Endothelial cell of umbilical vein (primary cell): ENCODE data around the gene POLR3GL.

ENCODE experiments used
- MYC ChIP-seq: IDR thresholded peaks from one replicate; pipeline ENCODE4 v1.6.1; 2011; ENCODE audit warnings: mild to moderate bottlenecking, low read depth, low read length
- TF ChIP-seq, protein P1 (sequence below): IDR thresholded peaks from 2 replicates; pipeline ENCODE4 v1.6.1; 2011; ENCODE audit not compliant: insufficient read depth, insufficient read length

DNA sequence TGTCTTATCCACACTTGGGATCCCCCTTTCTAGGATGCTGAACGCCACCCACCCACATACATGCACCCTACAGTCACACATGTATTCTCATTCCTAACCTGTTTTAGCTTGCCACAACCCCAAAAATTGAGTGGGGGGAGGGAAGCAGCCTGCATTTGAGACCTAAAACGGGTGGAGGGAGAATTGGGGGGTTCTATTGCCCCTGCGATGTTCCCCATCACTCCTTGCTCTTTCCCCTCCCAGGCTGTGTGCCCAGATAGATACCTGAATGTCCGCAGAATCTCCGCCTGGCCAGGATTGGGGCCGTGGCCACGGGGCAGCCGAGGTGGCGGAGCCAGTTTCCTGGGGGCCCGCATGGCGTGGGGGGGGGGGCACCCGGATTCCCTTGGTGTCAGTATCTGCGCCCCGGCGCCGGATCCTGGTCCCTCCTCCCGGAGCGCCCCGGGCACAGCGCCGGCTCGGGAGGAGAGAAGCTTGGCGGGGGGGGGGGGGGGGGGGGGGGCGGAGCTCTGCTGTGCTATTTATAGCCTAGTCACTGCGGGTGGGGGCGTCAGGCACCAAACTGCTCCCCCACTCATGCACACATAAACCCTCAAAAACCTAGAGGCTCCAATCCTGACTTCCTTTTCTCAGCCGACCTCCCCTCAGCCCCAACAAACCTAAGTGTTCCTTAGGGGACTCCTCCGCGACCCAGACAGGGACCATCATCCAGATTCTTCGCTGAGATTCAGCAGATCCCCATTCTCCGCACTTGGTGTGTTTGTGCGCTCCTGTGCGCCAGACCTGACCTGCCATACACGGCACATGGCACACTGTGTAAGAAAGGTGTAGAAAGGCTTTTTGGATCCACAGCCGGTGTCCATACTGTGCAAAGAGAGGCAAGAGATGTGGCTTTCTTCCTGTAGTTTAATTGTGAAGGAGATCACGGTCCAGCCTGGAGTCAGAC lies 2.1 kb upstream of the POLR3GL start:
- TF ChIP-seq, protein P1, sequence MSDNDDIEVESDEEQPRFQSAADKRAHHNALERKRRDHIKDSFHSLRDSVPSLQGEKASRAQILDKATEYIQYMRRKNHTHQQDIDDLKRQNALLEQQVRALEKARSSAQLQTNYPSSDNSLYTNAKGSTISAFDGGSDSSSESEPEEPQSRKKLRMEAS = no peak
- TF ChIP-seq MYC = no peak
